GM12801 (cell line): ENCODE data around the gene RPH3AL.

ENCODE experiments used
- CTCF ChIP-seq: IDR thresholded peaks from one replicate; pipeline ENCODE4 v1.5.1; 2011; ENCODE audit warnings: control low read depth; ENCODE audit not compliant: insufficient read length; ENCODE audit errors: extremely low read depth

Gene RPH3AL

GRCh38 chr17:245611-246010, 107.0 kb downstream of the RPH3AL start:
- TF ChIP-seq CTCF = no peak

- TF ChIP-seq CTCF = no peak
Measured at GRCh38 chr17:245020-245419, 107.6 kb downstream of the RPH3AL start.

DNA sequence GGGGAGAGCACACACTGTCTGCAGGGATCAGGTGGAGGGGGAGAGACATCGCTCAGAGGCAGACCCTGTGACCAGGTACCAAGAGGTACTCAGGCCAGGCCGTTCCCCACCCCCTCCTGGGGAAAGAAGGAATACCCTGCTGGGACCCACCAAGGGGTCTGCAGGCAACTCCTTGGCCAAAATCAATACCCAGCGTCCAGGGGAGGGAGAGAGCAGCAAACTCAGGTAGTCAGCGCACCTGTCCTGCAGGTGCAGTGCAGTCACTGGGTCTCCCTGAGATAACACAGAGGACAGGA, 113.7 kb downstream of the RPH3AL start:
- no peak for TF ChIP-seq CTCF

GRCh38 chr17:238071-238963, 114.3 kb downstream of the RPH3AL start:
- no peak for TF ChIP-seq CTCF

- no peak for TF ChIP-seq CTCF
Measured at GRCh38 chr17:237406-237955, 115.1 kb downstream of the RPH3AL start.

DNA sequence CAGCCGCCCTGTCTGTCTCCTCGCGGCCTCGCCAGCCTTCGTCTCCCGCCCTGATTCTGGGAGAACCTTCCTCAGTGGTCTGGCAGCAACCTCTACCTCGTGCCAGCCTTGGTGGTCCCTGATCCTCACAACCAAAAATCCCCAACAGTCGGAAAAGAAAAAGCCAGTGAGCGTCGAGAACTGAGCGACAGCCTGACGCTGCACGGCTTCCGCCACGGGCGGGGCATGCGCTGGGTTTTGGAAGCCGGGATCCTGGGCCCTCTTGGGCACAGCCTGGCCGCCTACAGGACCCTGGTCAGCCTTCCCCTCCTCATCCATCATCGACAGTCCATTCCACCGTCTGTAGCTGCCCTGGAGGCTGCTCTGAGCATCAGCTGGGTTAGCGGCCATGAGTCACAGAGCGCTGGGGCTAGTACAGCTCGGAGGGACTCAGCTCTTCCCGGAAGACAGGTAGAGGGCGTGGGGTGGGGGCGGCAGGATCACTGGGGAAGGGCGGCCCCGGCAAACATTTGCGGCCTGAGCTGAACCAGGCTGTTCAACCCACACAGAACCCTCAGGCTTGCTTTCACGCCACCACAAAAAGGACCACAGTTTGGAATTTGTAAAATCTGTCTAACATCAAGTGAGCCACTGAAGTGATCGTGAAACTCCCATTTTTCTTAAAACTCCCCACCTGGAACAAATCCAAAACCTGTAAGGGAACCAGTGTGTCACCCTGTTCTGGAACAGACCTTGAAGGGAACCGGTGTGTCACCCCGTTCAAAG, 115.8 kb downstream of the RPH3AL start:
- no peak for TF ChIP-seq CTCF

DNA sequence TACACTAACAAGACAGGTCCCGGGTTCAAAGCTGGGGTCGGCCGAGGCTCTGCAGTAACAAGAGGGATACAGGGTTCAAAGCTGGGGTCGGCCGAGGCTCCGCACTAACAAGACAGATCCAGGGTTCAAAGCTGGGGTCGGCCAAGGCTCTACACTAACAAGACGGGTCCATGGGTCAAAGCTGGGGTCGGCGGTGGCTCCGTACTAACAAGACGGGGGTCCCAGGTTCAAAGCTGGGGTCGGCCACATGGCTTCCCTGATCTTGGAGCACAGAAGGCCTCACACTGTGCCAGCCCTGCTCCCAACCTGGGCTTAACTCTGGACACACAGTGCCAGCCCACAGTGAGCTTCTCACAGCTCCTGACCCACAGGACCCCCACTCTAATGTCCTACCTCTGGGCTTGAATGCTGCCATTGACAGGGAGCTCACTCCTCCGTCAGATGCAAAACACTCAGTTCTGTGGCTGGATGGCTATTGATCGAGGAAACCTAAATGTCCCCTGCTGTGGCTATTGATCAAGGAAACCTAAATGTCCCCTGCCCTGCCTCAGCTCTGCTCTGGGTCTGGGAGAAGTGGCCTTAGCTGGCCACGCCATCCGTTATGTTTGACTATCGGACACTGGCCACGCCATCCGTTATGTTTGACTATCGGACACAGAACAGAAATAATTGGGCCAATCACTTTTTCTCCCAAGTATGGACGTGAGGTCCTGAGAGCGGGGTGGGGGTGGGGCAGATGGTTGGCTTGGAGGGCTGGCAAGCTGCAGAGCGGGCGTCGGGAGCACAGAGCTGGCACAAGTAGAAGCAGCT, 116.6 kb downstream of the RPH3AL start:
- TF ChIP-seq CTCF = no peak
